ENCODE measurements around the gene NNT.
"Not testable (repeated sequence)": the region's sequence is repeated elsewhere in the genome, so short reads cannot be mapped to it uniquely, and the experiment has no call there.

NNT gene

GRCh38 chr5:43634621-43635020, 31.6 kb downstream of the NNT start:
- no peak for DNase-seq

GRCh38 chr5:43635374-43635773, 32.4 kb downstream of the NNT start:
- no peak for DNase-seq

GRCh38 chr5:43636076-43636475, 33.1 kb downstream of the NNT start:
- DNase-seq = no peak

- no peak for DNase-seq
Measured at GRCh38 chr5:43637416-43637815, 34.4 kb downstream of the NNT start.

GRCh38 chr5:43638107-43638506, 35.1 kb downstream of the NNT start:
- DNase-seq = no peak

GRCh38 chr5:43638546-43638945, 35.6 kb downstream of the NNT start:
- no peak for DNase-seq

- DNase-seq = no peak
Measured at GRCh38 chr5:43639566-43639965, 36.6 kb downstream of the NNT start.

GRCh38 chr5:43642428-43642827, 39.4 kb downstream of the NNT start:
- DNase-seq = no peak

GRCh38 chr5:43643327-43643726, 40.3 kb downstream of the NNT start:
- DNase-seq = no peak

- no peak for DNase-seq
Measured at GRCh38 chr5:43643750-43644149, 40.8 kb downstream of the NNT start.

GRCh38 chr5:43646992-43647391, 44.0 kb downstream of the NNT start:
- DNase-seq = no peak

- DNase-seq = no peak
Measured at GRCh38 chr5:43647789-43648188, 44.8 kb downstream of the NNT start.

GRCh38 chr5:43648499-43649124, 45.6 kb downstream of the NNT start:
- no peak for DNase-seq

- no peak for DNase-seq
Measured at GRCh38 chr5:43649256-43649655, 46.3 kb downstream of the NNT start.

- no peak for DNase-seq
Measured at GRCh38 chr5:43652537-43653302, 49.7 kb downstream of the NNT start.

- DNase-seq = no peak
Measured at GRCh38 chr5:43658509-43658908, 55.5 kb downstream of the NNT start.

GRCh38 chr5:43659075-43659474, 56.1 kb downstream of the NNT start:
- DNase-seq = no peak

GRCh38 chr5:43661102-43661501, 58.1 kb downstream of the NNT start:
- no peak for DNase-seq

GRCh38 chr5:43663916-43664315, 60.9 kb downstream of the NNT start:
- DNase-seq = no peak

GRCh38 chr5:43664501-43665040, 61.6 kb downstream of the NNT start:
- no peak for DNase-seq

- not testable (repeated sequence) for DNase-seq
Measured at GRCh38 chr5:43665749-43666148, 62.8 kb downstream of the NNT start.

- DNase-seq = not testable (repeated sequence)
Measured at GRCh38 chr5:43666728-43667127, 63.7 kb downstream of the NNT start.

GRCh38 chr5:43667379-43667778, 64.4 kb downstream of the NNT start:
- not testable (repeated sequence) for DNase-seq

- no peak for DNase-seq
Measured at GRCh38 chr5:43674536-43674935, 71.6 kb downstream of the NNT start.

All from CD4-positive, alpha-beta T cell treated with Interleukin-15 for 1 hour (primary cell).